HepG2 (cell line): ENCODE results near the gene BCAS4. TPM values are rescaled to one million over a fixed set of nuclear protein-coding genes. Genes with fewer than 3 reads are reported as not detected.

Experiments
- ATF1 ChIP-seq: IDR thresholded peaks from 2 replicates; pipeline ENCODE4 v1.6.1; 2016; ENCODE audit warnings: mild to moderate bottlenecking, control low read depth
- DBP ChIP-seq: sonication (generic); formaldehyde crosslinking; IDR thresholded peaks from 2 replicates; pipeline ENCODE4 v1.4.0; 2020; ENCODE audit warnings: missing genetic modification reagents; ENCODE audit errors: not compliant biosample characterization
- DNMT1 ChIP-seq: sonication (generic); formaldehyde crosslinking; IDR thresholded peaks from 2 replicates; pipeline ENCODE4 v1.5.1; 2020; ENCODE audit warnings: mild to moderate bottlenecking, missing genetic modification reagents
- JUNB ChIP-seq: sonication (generic); formaldehyde crosslinking; IDR thresholded peaks from 2 replicates; pipeline ENCODE4 v1.8.0; 2022; ENCODE audit warnings: missing genetic modification reagents, mild to moderate bottlenecking, borderline replicate concordance
- JUND ChIP-seq: sonication (generic); formaldehyde crosslinking; IDR thresholded peaks from 2 replicates; pipeline ENCODE4 v1.8.0; 2022; ENCODE audit warnings: mild to moderate bottlenecking, missing genetic modification reagents
- KDM2A ChIP-seq: sonication (generic); formaldehyde crosslinking; IDR thresholded peaks from 2 replicates; pipeline ENCODE4 v1.4.0; 2020; ENCODE audit warnings: low read depth, missing genetic modification reagents, borderline replicate concordance
- MLXIP ChIP-seq: sonication (generic); formaldehyde crosslinking; IDR thresholded peaks from 2 replicates; pipeline ENCODE4 v1.9.0; 2021; ENCODE audit warnings: missing genetic modification reagents, borderline replicate concordance
- NFIC ChIP-seq: IDR thresholded peaks from 2 replicates; pipeline ENCODE4 v1.6.1; 2012; ENCODE audit warnings: mild to moderate bottlenecking, low read length, inconsistent platforms
- SCMH1 ChIP-seq: sonication (generic); formaldehyde crosslinking; IDR thresholded peaks from 2 replicates; pipeline ENCODE4 v1.9.0; 2021; ENCODE audit warnings: missing genetic modification reagents, mild to moderate bottlenecking, borderline replicate concordance
- SIX4 ChIP-seq: sonication (generic); formaldehyde crosslinking; IDR thresholded peaks from 2 replicates; pipeline ENCODE4 v1.4.0; 2020; ENCODE audit warnings: missing genetic modification reagents
- SMARCE1 ChIP-seq: fragments of 450-650 bp; IDR thresholded peaks from 2 replicates; pipeline ENCODE4 v1.6.1; 2017; ENCODE audit warnings: borderline replicate concordance
- THAP8 ChIP-seq: sonication (generic); formaldehyde crosslinking; IDR thresholded peaks from 2 replicates; pipeline ENCODE4 v1.5.1; 2020; ENCODE audit warnings: missing genetic modification reagents, mild to moderate bottlenecking, borderline replicate concordance
- ZHX1 ChIP-seq: sonication (generic); formaldehyde crosslinking; IDR thresholded peaks from 2 replicates; pipeline ENCODE4 v1.8.1; 2022; ENCODE audit warnings: low read depth, mild to moderate bottlenecking, missing genetic modification reagents
- ZMAT5 ChIP-seq: sonication (generic); formaldehyde crosslinking; IDR thresholded peaks from 2 replicates; pipeline ENCODE4 v1.5.0; 2020; ENCODE audit warnings: mild to moderate bottlenecking, low read depth, missing genetic modification reagents, borderline replicate concordance
- ZNF17 ChIP-seq: sonication (generic); formaldehyde crosslinking; IDR thresholded peaks from 2 replicates; pipeline ENCODE4 v1.5.0; 2020; ENCODE audit warnings: mild to moderate bottlenecking, missing genetic modification reagents
- ZNF275 ChIP-seq: sonication (generic); formaldehyde crosslinking; IDR thresholded peaks from 2 replicates; pipeline ENCODE4 v1.8.0; 2022; ENCODE audit warnings: missing genetic modification reagents, mild to moderate bottlenecking, inconsistent platforms, borderline replicate concordance
- ZNF333 ChIP-seq: sonication (generic); formaldehyde crosslinking; IDR thresholded peaks from 2 replicates; pipeline ENCODE4 v1.4.0; 2020; ENCODE audit warnings: mild to moderate bottlenecking, missing genetic modification reagents, borderline replicate concordance
- ZNF678 ChIP-seq: sonication (generic); formaldehyde crosslinking; IDR thresholded peaks from 2 replicates; pipeline ENCODE4 v1.4.0; 2020; ENCODE audit warnings: mild to moderate bottlenecking, missing genetic modification reagents
- ZNF780A ChIP-seq: sonication (generic); formaldehyde crosslinking; IDR thresholded peaks from 2 replicates; pipeline ENCODE4 v1.8.0; 2022; ENCODE audit warnings: mild to moderate bottlenecking, missing genetic modification reagents, moderate library complexity
- polyA plus RNA-seq, 8 experiments: library from polyadenylated mRNA; depleted of rRNA in 3 of 8; stranded (reverse) in 7 of 8; unstranded in 1 of 8; fragments of >200 nt; fragmentation: Illumina TruSeq in 4 of 8; extraction: Trizol in 4 of 8; gene quantifications; 2 replicates each; pipeline versions ENCODE4 v1.2.1 to v1.2.3, GENCODE V29; 2011 to 2016; ENCODE audit warnings: low read depth in 4 of 8, missing spikeins in 1 of 8, mixed read lengths in 1 of 8; ENCODE audit not compliant: insufficient read depth in 1 of 8
- total RNA-seq, 5 experiments: library from RNA; depleted of rRNA; stranded (reverse); fragments of >200 nt; fragmentation: Illumina TruSeq; extraction: Trizol; gene quantifications; 2 replicates each; pipeline ENCODE4 v1.2.3, GENCODE V29; 2016; ENCODE audit warnings: low read depth in 1 of 5

BCAS4 gene
- total and polyA plus RNA-seq, 2 of the 13 experiments (the other 11 are each of a cell fraction or from before 2014, with no cell fraction given), result 7.2 to 8.0 TPM

GRCh38 chr20:50855498-50856474 is 60.9 kb downstream of the BCAS4 start (continued):
- TF ChIP-seq ZNF275 (CRISPR knock-in tag) (no peak), ATF1 (CRISPR knock-in tag) (no peak), JUNB (CRISPR knock-in tag) (no peak), KDM2A (no peak; the same call in 1 of the 2 replicates), DNMT1 (0 out of 2 replicates have a peak, but pooled peaks have one; percentile 13), SMARCE1 (no peak), ZMAT5 (CRISPR knock-in tag) (no peak), SCMH1 (CRISPR knock-in tag) (no peak), ZNF780A (CRISPR knock-in tag) (no peak), ZNF333 (CRISPR knock-in tag) (no peak), DBP (CRISPR knock-in tag) (no peak), NFIC (no peak), ZNF678 (CRISPR knock-in tag) (no peak), JUND (CRISPR knock-in tag) (no peak), ZHX1 (peak; percentile 33; the same call in 1 of the 2 replicates), THAP8 (CRISPR knock-in tag) (no peak), MLXIP (no peak), SIX4 (no peak), ZNF17 (CRISPR knock-in tag) (no peak)
